ENCODE measurements around the gene ASCL3.

GRCh38 chr11:8942518-8943066, at the start of gene ASCL3:
- TF ChIP-seq, protein P1, sequence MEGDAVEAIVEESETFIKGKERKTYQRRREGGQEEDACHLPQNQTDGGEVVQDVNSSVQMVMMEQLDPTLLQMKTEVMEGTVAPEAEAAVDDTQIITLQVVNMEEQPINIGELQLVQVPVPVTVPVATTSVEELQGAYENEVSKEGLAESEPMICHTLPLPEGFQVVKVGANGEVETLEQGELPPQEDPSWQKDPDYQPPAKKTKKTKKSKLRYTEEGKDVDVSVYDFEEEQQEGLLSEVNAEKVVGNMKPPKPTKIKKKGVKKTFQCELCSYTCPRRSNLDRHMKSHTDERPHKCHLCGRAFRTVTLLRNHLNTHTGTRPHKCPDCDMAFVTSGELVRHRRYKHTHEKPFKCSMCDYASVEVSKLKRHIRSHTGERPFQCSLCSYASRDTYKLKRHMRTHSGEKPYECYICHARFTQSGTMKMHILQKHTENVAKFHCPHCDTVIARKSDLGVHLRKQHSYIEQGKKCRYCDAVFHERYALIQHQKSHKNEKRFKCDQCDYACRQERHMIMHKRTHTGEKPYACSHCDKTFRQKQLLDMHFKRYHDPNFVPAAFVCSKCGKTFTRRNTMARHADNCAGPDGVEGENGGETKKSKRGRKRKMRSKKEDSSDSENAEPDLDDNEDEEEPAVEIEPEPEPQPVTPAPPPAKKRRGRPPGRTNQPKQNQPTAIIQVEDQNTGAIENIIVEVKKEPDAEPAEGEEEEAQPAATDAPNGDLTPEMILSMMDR (conservative IDR thresholded peaks at IDR 0.05 in 1 of 2, IDR thresholded peaks at IDR 0.05 in 1 of 2; ENCODE audit: low read depth in 1 of 2, low read length in 2 of 2) = no peak
- no peak for TF ChIP-seq EZH2 (IDR thresholded peaks at IDR 0.05; ENCODE audit: low read length, missing control alignments)

Data from fibroblast of lung (primary cell).